MM.1S (cell line): ENCODE results near the gene B4GALT5.
"Not testable (repeated sequence)": the region's sequence is repeated elsewhere in the genome, so short reads cannot be mapped to it uniquely, and the experiment has no call there.

Source experiments
- DNase-seq: peaks from one replicate; pipeline ENCODE4 v3.0.0-alpha.2; 2015
- H2AFZ ChIP-seq: fragments of 300-600 bp; sonication (generic); 2 replicates; pipeline ENCODE4 v1.6.0; 2016; ENCODE audit warnings: antibody characterized with exemption, low read length
- H3F3A ChIP-seq: fragments of 300-600 bp; sonication (generic); 2 replicates; pipeline ENCODE4 v1.6.1; 2016; ENCODE audit warnings: mild to moderate bottlenecking, antibody characterized with exemption, low read length, moderate library complexity, mixed read lengths; ENCODE audit not compliant: insufficient read depth
- H3K27ac ChIP-seq: fragments of 300-600 bp; sonication (generic); 2 replicates; pipeline ENCODE4 v1.5.1; 2016; ENCODE audit warnings: mild to moderate bottlenecking, low read length
- H3K27me3 ChIP-seq: fragments of 300-600 bp; sonication (generic); replicated peaks from 2 replicates; pipeline ENCODE4 v1.6.0; 2016; ENCODE audit warnings: low read length; ENCODE audit not compliant: insufficient read depth
- H3K36me3 ChIP-seq: fragments of 300-600 bp; sonication (generic); replicated peaks from 2 replicates; pipeline ENCODE4 v1.6.1; 2016; ENCODE audit warnings: mild to moderate bottlenecking, low read length, mixed read lengths; ENCODE audit not compliant: insufficient read depth
- H3K4me1 ChIP-seq: fragments of 300-600 bp; sonication (generic); 2 replicates; pipeline ENCODE4 v1.6.1; 2016; ENCODE audit warnings: low read length, mixed read lengths
- H3K4me2 ChIP-seq: fragments of 300-600 bp; sonication (generic); 2 replicates; pipeline ENCODE4 v1.6.0; 2016; ENCODE audit warnings: low read depth, low read length
- H3K4me3 ChIP-seq: fragments of 300-600 bp; sonication (generic); 2 replicates; pipeline ENCODE4 v1.5.1; 2016; ENCODE audit warnings: low read length, mixed read lengths
- H3K79me2 ChIP-seq: fragments of 300-600 bp; sonication (generic); 2 replicates; pipeline ENCODE4 v1.6.1; 2016; ENCODE audit warnings: mixed run types, low read length, mixed read lengths
- H3K9ac ChIP-seq: fragments of 300-600 bp; sonication (generic); 2 replicates; pipeline ENCODE4 v1.6.1; 2016; ENCODE audit warnings: low read length, mixed read lengths
- H3K9me2 ChIP-seq: fragments of 300-600 bp; sonication (generic); replicated peaks from 2 replicates; pipeline ENCODE4 v1.6.1; 2016; ENCODE audit warnings: mild to moderate bottlenecking, low read length, mixed read lengths; ENCODE audit not compliant: insufficient read depth
- H3K9me3 ChIP-seq: fragments of 300-600 bp; sonication (generic); replicated peaks from 2 replicates; pipeline ENCODE4 v1.6.1; 2016; ENCODE audit warnings: mild to moderate bottlenecking, low read length, mixed read lengths; ENCODE audit not compliant: insufficient read depth
- H4K20me1 ChIP-seq: fragments of 300-600 bp; sonication (generic); 2 replicates; pipeline ENCODE4 v1.6.1; 2016; ENCODE audit warnings: mild to moderate bottlenecking, low read length, moderate library complexity, mixed read lengths; ENCODE audit not compliant: insufficient read depth
- EZH2 ChIP-seq: fragments of 300-600 bp; sonication (generic); optimal IDR thresholded peaks from 2 replicates; pipeline ENCODE3; 2017; ENCODE audit warnings: low read depth, mild to moderate bottlenecking, antibody characterized with exemption, low read length, mixed read lengths
- EZH2phosphoT487 ChIP-seq: fragments of 300-600 bp; sonication (generic); IDR thresholded peaks from 2 replicates; pipeline ENCODE4 v1.6.1; 2018; ENCODE audit warnings: antibody characterized with exemption, low read length
- TF ChIP-seq, protein P1 (sequence below): fragments of 300-600 bp; sonication (generic); IDR thresholded peaks from 2 replicates; pipeline ENCODE4 v1.5.1; 2016; ENCODE audit warnings: antibody characterized with exemption, low read length, mixed read lengths

The B4GALT5 gene

DNA sequence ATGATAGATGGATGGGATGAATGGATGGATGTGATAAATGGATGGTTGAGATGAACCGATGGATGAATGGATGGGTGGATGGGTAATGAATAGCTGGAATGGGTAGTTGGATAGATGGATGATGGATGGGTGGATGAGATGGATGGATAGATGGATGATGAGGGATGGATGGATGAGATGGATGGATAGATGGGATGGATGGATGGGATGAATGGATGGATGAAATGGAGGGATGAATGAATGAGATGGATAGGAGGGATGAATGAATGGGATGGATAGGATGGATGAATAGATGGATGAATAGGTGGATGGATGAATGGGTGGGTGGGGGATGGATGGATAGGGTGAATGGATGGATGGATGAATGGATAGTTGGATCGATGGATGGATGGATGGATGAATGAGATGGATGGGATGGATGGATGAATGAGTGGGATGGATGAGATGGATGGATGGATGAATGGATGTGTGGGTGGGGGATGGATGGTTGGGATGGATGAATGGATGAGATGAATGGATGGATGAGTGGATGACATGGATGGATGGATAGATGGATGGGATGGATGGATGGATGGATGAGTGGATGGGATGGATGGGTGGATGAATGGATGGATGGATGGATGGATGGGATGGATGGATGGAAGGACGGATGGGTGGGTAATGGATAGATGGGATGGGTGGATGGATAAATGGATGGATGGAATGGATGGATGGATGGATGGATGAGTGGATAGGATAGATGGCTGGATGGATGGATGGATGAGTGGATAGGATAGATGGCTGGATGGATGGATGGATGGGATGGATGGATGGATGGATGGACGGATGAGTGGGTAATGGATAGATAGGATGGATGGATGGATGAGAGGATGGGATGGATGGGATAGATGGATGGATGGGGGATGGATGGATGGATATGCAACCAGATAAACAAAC, 94.3 kb downstream of the B4GALT5 start:
- TF ChIP-seq EZH2 (no peak), EZH2phosphoT487 (no peak)
- TF ChIP-seq, protein P1, sequence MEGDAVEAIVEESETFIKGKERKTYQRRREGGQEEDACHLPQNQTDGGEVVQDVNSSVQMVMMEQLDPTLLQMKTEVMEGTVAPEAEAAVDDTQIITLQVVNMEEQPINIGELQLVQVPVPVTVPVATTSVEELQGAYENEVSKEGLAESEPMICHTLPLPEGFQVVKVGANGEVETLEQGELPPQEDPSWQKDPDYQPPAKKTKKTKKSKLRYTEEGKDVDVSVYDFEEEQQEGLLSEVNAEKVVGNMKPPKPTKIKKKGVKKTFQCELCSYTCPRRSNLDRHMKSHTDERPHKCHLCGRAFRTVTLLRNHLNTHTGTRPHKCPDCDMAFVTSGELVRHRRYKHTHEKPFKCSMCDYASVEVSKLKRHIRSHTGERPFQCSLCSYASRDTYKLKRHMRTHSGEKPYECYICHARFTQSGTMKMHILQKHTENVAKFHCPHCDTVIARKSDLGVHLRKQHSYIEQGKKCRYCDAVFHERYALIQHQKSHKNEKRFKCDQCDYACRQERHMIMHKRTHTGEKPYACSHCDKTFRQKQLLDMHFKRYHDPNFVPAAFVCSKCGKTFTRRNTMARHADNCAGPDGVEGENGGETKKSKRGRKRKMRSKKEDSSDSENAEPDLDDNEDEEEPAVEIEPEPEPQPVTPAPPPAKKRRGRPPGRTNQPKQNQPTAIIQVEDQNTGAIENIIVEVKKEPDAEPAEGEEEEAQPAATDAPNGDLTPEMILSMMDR: no peak
- H3K36me3 ChIP-seq: no peaks in the 10 kb centered on the region
- no peak overlapping the region for H3K4me3 ChIP-seq
- H3K9me3 ChIP-seq: no peaks in the 10 kb centered on the region
- H4K20me1 ChIP-seq: no peaks in the 10 kb centered on the region
- peaks cover 32% of the 10 kb centered on the region for H3K27me3 ChIP-seq
- no peaks in the 10 kb centered on the region for H3K9me2 ChIP-seq
- no peak overlapping the region for H3K9ac ChIP-seq
- H2AFZ ChIP-seq: no peak overlapping the region
- DNase-seq: no peak
- peak overlapping the region; percentile 80 for H3K4me2 ChIP-seq
- peaks cover 21% of the 10 kb centered on the region for H3F3A ChIP-seq
- no peaks in the 10 kb centered on the region for H3K79me2 ChIP-seq
- H3K4me1 ChIP-seq: peaks cover 25% of the 10 kb centered on the region
- no peak overlapping the region for H3K27ac ChIP-seq

DNA sequence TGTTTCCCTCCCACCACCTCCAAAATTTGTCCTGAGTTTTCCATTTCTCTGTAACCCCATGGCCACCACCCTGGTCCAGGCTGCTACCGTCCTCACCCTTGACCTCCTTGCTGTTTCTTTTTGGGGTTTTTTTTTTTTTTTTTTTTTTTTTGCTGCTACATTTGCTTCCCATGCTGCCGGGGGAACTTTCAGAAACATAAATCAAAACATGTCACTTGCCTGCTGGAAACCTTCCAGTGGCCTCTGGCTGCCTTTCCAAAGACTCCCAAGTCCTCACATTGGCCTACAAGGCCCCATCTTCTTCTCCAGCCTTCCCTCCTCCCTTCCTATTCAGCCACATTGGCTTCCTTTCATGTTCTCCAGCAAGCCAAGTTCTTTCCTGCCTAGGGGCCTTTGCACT, 95.4 kb downstream of the B4GALT5 start:
- no peak overlapping the region for H3K4me3 ChIP-seq
- no peak for DNase-seq
- H3K9me3 ChIP-seq: no peaks in the 10 kb centered on the region
- H2AFZ ChIP-seq: no peak overlapping the region
- no peak overlapping the region for H3K27ac ChIP-seq
- no peaks in the 10 kb centered on the region for H3K79me2 ChIP-seq
- no peaks in the 10 kb centered on the region for H3K9me2 ChIP-seq
- TF ChIP-seq EZH2 (no peak), EZH2phosphoT487 (no peak)
- TF ChIP-seq, protein P1: no peak
- H3K9ac ChIP-seq: no peak overlapping the region
- H3K4me1 ChIP-seq: peaks cover 25% of the 10 kb centered on the region
- H3K27me3 ChIP-seq: peaks cover 32% of the 10 kb centered on the region
- H3F3A ChIP-seq: peaks cover 21% of the 10 kb centered on the region
- no peaks in the 10 kb centered on the region for H3K36me3 ChIP-seq
- H4K20me1 ChIP-seq: no peaks in the 10 kb centered on the region
- no peak overlapping the region for H3K4me2 ChIP-seq

DNA sequence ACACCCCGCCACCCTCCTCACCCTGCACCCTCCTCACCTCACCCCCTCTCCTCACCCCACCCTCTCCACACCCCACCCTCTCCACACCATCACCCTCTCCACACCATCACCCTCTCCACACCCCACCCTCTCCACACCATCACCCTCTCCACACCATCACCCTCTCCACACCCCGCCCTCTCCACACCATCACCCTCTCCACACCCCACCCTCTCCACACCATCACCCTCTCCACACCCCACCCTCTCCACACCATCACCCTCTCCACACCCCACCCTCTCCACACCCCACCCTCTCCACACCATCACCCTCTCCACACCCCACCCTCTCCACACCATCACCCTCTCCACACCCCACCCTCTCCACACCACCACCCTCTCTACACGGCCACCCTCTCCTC, 96.3 kb downstream of the B4GALT5 start:
- H3K27ac ChIP-seq, H3K4me2 ChIP-seq, H3K9me2 ChIP-seq, H4K20me1 ChIP-seq, H2AFZ ChIP-seq, DNase-seq, H3K4me3 ChIP-seq, H3K9ac ChIP-seq, H3K79me2 ChIP-seq, H3K9me3 ChIP-seq, H3K36me3 ChIP-seq: not testable (repeated sequence)
- Histone ChIP-seq H3K4me1 (peaks cover 25% of the 10 kb centered on the region), H3F3A (peaks cover 21% of the 10 kb centered on the region), H3K27me3 (peaks cover 30% of the 10 kb centered on the region)
